ENCODE results near the gene FRMD6. TPM values are rescaled to one million over a fixed set of nuclear protein-coding genes. Genes with fewer than 3 reads are reported as not detected.

The FRMD6 gene
- total RNA-seq, 4 donors from 2014 or later = 88.3 to 165 (median 119) TPM

- DNase-seq (ENCODE audit: low spot score in 2 of 2) = no peak
- no peak overlapping the region for H3K27ac ChIP-seq
- H3K36me3 ChIP-seq = peaks cover 69% of the 10 kb centered on the region
Measured at GRCh38 chr14:51715250-51715649, 63.5 kb downstream of the FRMD6 start.

GRCh38 chr14:51715742-51716141, 64.0 kb downstream of the FRMD6 start:
- TF ChIP-seq EP300 (IDR thresholded peaks at IDR 0.05) (no peak), POLR2AphosphoS5 (IDR thresholded peaks at IDR 0.05) (no peak), POLR2A (IDR thresholded peaks at IDR 0.05) (no peak), CTCF (IDR thresholded peaks at IDR 0.05) (no peak)
- Histone ChIP-seq H3K9me3 (no peaks in the 10 kb centered on the region), H3K27me3 (no peaks in the 10 kb centered on the region), H3K27ac (no peak overlapping the region), H3K4me3 (no peak overlapping the region), H3K4me1 (no peaks in the 10 kb centered on the region), H3K36me3 (peaks cover 72% of the 10 kb centered on the region)
- 68% methylated on average over 2 of the region's 2 CpGs for WGBS
- DNase-seq (ENCODE audit: low spot score in 2 of 2) = no peak

More at GRCh38 chr14:51715250-51715649, 63.5 kb downstream of the FRMD6 start:
- TF ChIP-seq POLR2AphosphoS5 (IDR thresholded peaks at IDR 0.05) (no peak), EP300 (IDR thresholded peaks at IDR 0.05) (no peak), POLR2A (IDR thresholded peaks at IDR 0.05) (no peak), CTCF (IDR thresholded peaks at IDR 0.05) (no peak)
- Histone ChIP-seq H3K4me3 (no peak overlapping the region), H3K27me3 (no peaks in the 10 kb centered on the region), H3K9me3 (no peaks in the 10 kb centered on the region), H3K4me1 (no peaks in the 10 kb centered on the region)
- 76% methylated on average over 7 of the region's 7 CpGs for WGBS

GRCh38 chr14:51716610-51717009, 64.9 kb downstream of the FRMD6 start:
- H3K36me3 ChIP-seq = peaks cover 77% of the 10 kb centered on the region
- DNase-seq (ENCODE audit: low spot score in 2 of 2) = no peak
- TF ChIP-seq CTCF (IDR thresholded peaks at IDR 0.05) (no peak), POLR2AphosphoS5 (IDR thresholded peaks at IDR 0.05) (no peak), EP300 (IDR thresholded peaks at IDR 0.05) (no peak), POLR2A (IDR thresholded peaks at IDR 0.05) (no peak)
- H3K27me3 ChIP-seq = no peaks in the 10 kb centered on the region
- no peak overlapping the region for H3K27ac ChIP-seq
- H3K4me1 ChIP-seq = no peaks in the 10 kb centered on the region
- no peaks in the 10 kb centered on the region for H3K9me3 ChIP-seq
- no peak overlapping the region for H3K4me3 ChIP-seq
- 48% methylated on average over 6 of the region's 6 CpGs for WGBS

- no peaks in the 10 kb centered on the region for H3K27me3 ChIP-seq
- TF ChIP-seq EP300 (IDR thresholded peaks at IDR 0.05) (no peak), POLR2A (IDR thresholded peaks at IDR 0.05) (no peak), POLR2AphosphoS5 (IDR thresholded peaks at IDR 0.05) (no peak), CTCF (IDR thresholded peaks at IDR 0.05) (no peak)
- no peak for DNase-seq (ENCODE audit: low spot score in 2 of 2)
- H3K4me3 ChIP-seq = no peak overlapping the region
- WGBS = 90% methylated on average over 3 of the region's 3 CpGs
- no peak overlapping the region for H3K27ac ChIP-seq
- H3K4me1 ChIP-seq = no peaks in the 10 kb centered on the region
- peaks cover 83% of the 10 kb centered on the region for H3K36me3 ChIP-seq
- no peaks in the 10 kb centered on the region for H3K9me3 ChIP-seq
Measured at GRCh38 chr14:51717766-51718165, 66.1 kb downstream of the FRMD6 start.

GRCh38 chr14:51719955-51720354, 68.2 kb downstream of the FRMD6 start:
- WGBS = 91% methylated on average over 17 of the region's 17 CpGs
- peaks cover 85% of the 10 kb centered on the region for H3K36me3 ChIP-seq
- H3K4me1 ChIP-seq = no peaks in the 10 kb centered on the region
- H3K27me3 ChIP-seq = no peaks in the 10 kb centered on the region
- H3K9me3 ChIP-seq = no peaks in the 10 kb centered on the region
- no peak overlapping the region for H3K4me3 ChIP-seq
- DNase-seq (ENCODE audit: low spot score in 2 of 2) = no peak
- no peak overlapping the region for H3K27ac ChIP-seq
- no peak for TF ChIP-seq CTCF (IDR thresholded peaks at IDR 0.05)
- no peak for TF ChIP-seq EP300 (IDR thresholded peaks at IDR 0.05)
- TF ChIP-seq POLR2AphosphoS5 (IDR thresholded peaks at IDR 0.05) = no peak
- TF ChIP-seq POLR2A (IDR thresholded peaks at IDR 0.05) = no peak

All from suprapubic skin (tissue), 4 donors.